ENCODE data around the gene CTAGE1.

Gene CTAGE1

GRCh38 chr18:22446325-22446724 is 28.6 kb upstream of the CTAGE1 start:
- TF ChIP-seq, protein P1, sequence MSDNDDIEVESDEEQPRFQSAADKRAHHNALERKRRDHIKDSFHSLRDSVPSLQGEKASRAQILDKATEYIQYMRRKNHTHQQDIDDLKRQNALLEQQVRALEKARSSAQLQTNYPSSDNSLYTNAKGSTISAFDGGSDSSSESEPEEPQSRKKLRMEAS (IDR thresholded peaks at IDR 0.05; ENCODE audit: low read depth, low read length), result no peak
- TF ChIP-seq POLR2A (IDR thresholded peaks at IDR 0.05; ENCODE audit: extremely low read depth, insufficient read length), result no peak
- TF ChIP-seq, protein P2, sequence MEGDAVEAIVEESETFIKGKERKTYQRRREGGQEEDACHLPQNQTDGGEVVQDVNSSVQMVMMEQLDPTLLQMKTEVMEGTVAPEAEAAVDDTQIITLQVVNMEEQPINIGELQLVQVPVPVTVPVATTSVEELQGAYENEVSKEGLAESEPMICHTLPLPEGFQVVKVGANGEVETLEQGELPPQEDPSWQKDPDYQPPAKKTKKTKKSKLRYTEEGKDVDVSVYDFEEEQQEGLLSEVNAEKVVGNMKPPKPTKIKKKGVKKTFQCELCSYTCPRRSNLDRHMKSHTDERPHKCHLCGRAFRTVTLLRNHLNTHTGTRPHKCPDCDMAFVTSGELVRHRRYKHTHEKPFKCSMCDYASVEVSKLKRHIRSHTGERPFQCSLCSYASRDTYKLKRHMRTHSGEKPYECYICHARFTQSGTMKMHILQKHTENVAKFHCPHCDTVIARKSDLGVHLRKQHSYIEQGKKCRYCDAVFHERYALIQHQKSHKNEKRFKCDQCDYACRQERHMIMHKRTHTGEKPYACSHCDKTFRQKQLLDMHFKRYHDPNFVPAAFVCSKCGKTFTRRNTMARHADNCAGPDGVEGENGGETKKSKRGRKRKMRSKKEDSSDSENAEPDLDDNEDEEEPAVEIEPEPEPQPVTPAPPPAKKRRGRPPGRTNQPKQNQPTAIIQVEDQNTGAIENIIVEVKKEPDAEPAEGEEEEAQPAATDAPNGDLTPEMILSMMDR (IDR thresholded peaks at IDR 0.05; ENCODE audit: low read depth, low read length), result no peak
- no peak for TF ChIP-seq MYC (IDR thresholded peaks at IDR 0.05; ENCODE audit: low read depth, low read length)
- DNase-seq (ENCODE audit: low read depth), result no peak
- no peak overlapping the region for H3K4me3 ChIP-seq (ENCODE audit: low read depth, low read length)

DNA sequence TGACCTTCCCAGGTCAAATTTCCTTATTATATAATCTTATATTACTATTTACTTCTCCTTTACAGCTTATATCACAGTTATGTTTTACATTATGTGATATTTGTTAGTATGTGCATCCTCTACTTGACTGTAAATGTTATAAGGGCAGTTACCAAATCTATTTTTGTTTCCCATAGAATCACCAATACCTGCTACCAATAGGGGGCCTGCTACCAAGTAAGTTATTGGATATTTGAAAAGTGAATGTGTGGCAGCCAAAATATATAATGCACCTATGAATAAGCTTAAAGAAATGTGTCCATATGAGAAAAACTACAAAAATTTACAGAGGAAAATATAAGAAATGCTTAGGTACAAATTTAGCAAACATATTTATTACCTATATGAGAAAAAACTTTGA is 23.9 kb upstream of the CTAGE1 start:
- no peak overlapping the region for H3K4me3 ChIP-seq (ENCODE audit: low read depth, low read length)
- TF ChIP-seq, protein P1 (IDR thresholded peaks at IDR 0.05; ENCODE audit: low read depth, low read length), result no peak
- TF ChIP-seq, protein P2 (IDR thresholded peaks at IDR 0.05; ENCODE audit: low read depth, low read length), result no peak
- TF ChIP-seq MYC (IDR thresholded peaks at IDR 0.05; ENCODE audit: low read depth, low read length) (no peak), POLR2A (IDR thresholded peaks at IDR 0.05; ENCODE audit: extremely low read depth, insufficient read length) (no peak)
- DNase-seq (ENCODE audit: low read depth), result no peak

GRCh38 chr18:22439447-22439846 is 21.7 kb upstream of the CTAGE1 start:
- no peak overlapping the region for H3K4me3 ChIP-seq (ENCODE audit: low read depth, low read length)
- TF ChIP-seq POLR2A (IDR thresholded peaks at IDR 0.05; ENCODE audit: extremely low read depth, insufficient read length) (no peak), MYC (IDR thresholded peaks at IDR 0.05; ENCODE audit: low read depth, low read length) (no peak)
- no peak for DNase-seq (ENCODE audit: low read depth)

- no peak for TF ChIP-seq POLR2A (IDR thresholded peaks at IDR 0.05; ENCODE audit: extremely low read depth, insufficient read length)
- TF ChIP-seq, protein P1 (IDR thresholded peaks at IDR 0.05; ENCODE audit: low read depth, low read length), result no peak
- no peak overlapping the region for H3K4me3 ChIP-seq (ENCODE audit: low read depth, low read length)
- DNase-seq (ENCODE audit: low read depth), result no peak
These were observed 18.4 kb upstream of the CTAGE1 start for GRCh38 chr18:22436136-22436535.

- DNase-seq (ENCODE audit: low read depth), result no peak
- H3K4me3 ChIP-seq (ENCODE audit: low read depth, low read length), result no peak overlapping the region
- no peak for TF ChIP-seq POLR2A (IDR thresholded peaks at IDR 0.05; ENCODE audit: extremely low read depth, insufficient read length)
- TF ChIP-seq, protein P2 (IDR thresholded peaks at IDR 0.05; ENCODE audit: low read depth, low read length), result no peak
- no peak for TF ChIP-seq MYC (IDR thresholded peaks at IDR 0.05; ENCODE audit: low read depth, low read length)
- TF ChIP-seq, protein P1 (IDR thresholded peaks at IDR 0.05; ENCODE audit: low read depth, low read length), result no peak
These were observed 17.4 kb upstream of the CTAGE1 start for GRCh38 chr18:22434973-22435608.

GRCh38 chr18:22433956-22434355 is 16.2 kb upstream of the CTAGE1 start:
- H3K4me3 ChIP-seq (ENCODE audit: low read depth, low read length), result no peak overlapping the region
- DNase-seq (ENCODE audit: low read depth), result no peak
- TF ChIP-seq MYC (IDR thresholded peaks at IDR 0.05; ENCODE audit: low read depth, low read length) (no peak), POLR2A (IDR thresholded peaks at IDR 0.05; ENCODE audit: extremely low read depth, insufficient read length) (no peak)
- TF ChIP-seq, protein P1 (IDR thresholded peaks at IDR 0.05; ENCODE audit: low read depth, low read length), result no peak
- TF ChIP-seq, protein P2 (IDR thresholded peaks at IDR 0.05; ENCODE audit: low read depth, low read length), result no peak

Data from NB4 (cell line).